ENCODE measurements around the gene ANKRD29. TPM values are rescaled to one million over a fixed set of nuclear protein-coding genes. Genes with fewer than 3 reads are reported as not detected.

The ANKRD29 gene
- total and polyA plus RNA-seq, 10 of the 15 experiments (the other 5 are each of a cell fraction or from before 2014, with no cell fraction given), result 0.53 to 9.2 (median 1.6) TPM

- intact Hi-C loops (cut with micrococcal nuclease; ENCODE audit: unreplicated experiment), result loop anchor here (10.0 kb wide), 1 partner anchor 202 kb away; no protein-coding TSS in a partner anchor
- Histone ChIP-seq H3K9me3 (replicated peaks; ENCODE audit: control insufficient read depth, insufficient read depth, low read length) (no peaks in the 10 kb centered on the region), H4K20me1 (ENCODE audit: control insufficient read depth, insufficient read depth) (no peaks in the 10 kb centered on the region), H3K4me3 (no peak overlapping the region), H3K27ac (ENCODE audit: control insufficient read depth, insufficient read depth) (no peak overlapping the region), H3K27me3 (replicated peaks in 1 of 2; ENCODE audit: control insufficient read depth in 2 of 2, insufficient read depth in 2 of 2, low read length in 1 of 2) (no peaks in the 10 kb centered on the region; a peak in 1 of 4 replicates), H2AFZ (ENCODE audit: control insufficient read depth, low read depth, low read length) (no peak overlapping the region), H3K9ac (ENCODE audit: control insufficient read depth, insufficient read depth, low read length) (no peak overlapping the region), H3K36me3 (ENCODE audit: control insufficient read depth in 2 of 2, insufficient read depth in 2 of 2, low read length in 1 of 2) (no peaks in the 10 kb centered on the region), H3K79me2 (ENCODE audit: control insufficient read depth, insufficient read depth, low read length) (no peaks in the 10 kb centered on the region), H3K4me1 (ENCODE audit: control insufficient read depth, insufficient read depth, low read length) (no peaks in the 10 kb centered on the region), H3K4me2 (ENCODE audit: control insufficient read depth, insufficient read depth) (no peak overlapping the region)
- in situ Hi-C loops (cut with MboI), result no loop called here
- no peak for TF ChIP-seq POLR2AphosphoS2 (IDR thresholded peaks at IDR 0.05; ENCODE audit: low read depth, low read length)
- no TSS peak for BruUV-seq (replicated peaks)
- RAD21 ChIA-PET (ENCODE audit: unreplicated experiment), result no interaction called here
- WGBS (ENCODE audit: insufficient coverage, insufficient replicate concordance, low lambda C conversion rate, missing lambda C conversion rate), result 0% methylated on average over 3 of the region's 3 CpGs
- SMC1A ChIA-PET (ENCODE audit: uncharacterized antibody, unreplicated experiment), result interaction anchor here (1.6 kb wide), 1 partner anchor 10 kb away, joined by 3 read pairs; no protein-coding TSS in a partner anchor
- FAIRE-seq, result no peak
- CTCF ChIA-PET, result no interaction called here
- POLR2A ChIA-PET, result no interaction called here
- ATAC-seq, result peak; percentile 33
- DNase-seq (ENCODE audit: low read depth, low spot score), result no peak
These were observed 49.7 kb upstream of the ANKRD29 start for GRCh38 chr18:23712445-23712844.

DNA sequence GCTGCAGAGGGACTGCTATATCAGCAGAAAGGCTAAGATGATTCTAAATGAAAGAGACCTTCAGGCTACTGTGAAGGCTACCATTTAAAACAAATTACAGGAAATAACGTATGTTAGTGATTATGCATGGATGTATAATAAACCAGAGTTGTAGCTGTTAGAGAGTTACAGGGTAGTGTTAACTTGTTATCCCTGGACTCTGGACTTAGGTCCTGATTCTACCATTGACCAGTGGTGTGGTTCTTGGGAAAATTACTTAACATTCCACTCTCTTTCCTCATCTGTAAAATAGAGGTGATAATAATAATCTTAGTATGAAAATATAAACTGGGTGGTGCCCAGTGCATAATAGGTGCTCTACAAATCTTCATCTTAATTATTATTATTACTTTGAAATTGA lies 48.7 kb upstream of the ANKRD29 start:
- CTCF ChIA-PET, result interaction anchor here (0.8 to 1.8 kb wide), 2 partner anchors 8 to 101 kb away, joined by 3 to 5 read pairs; no protein-coding TSS in a partner anchor
- ATAC-seq (no peak), FAIRE-seq (no peak), DNase-seq (ENCODE audit: low read depth, low spot score) (no peak)
- Histone ChIP-seq H3K4me2 (ENCODE audit: control insufficient read depth, insufficient read depth) (no peak overlapping the region), H3K4me3 (no peak overlapping the region), H3K4me1 (ENCODE audit: control insufficient read depth, insufficient read depth, low read length) (no peaks in the 10 kb centered on the region), H3K79me2 (ENCODE audit: control insufficient read depth, insufficient read depth, low read length) (no peaks in the 10 kb centered on the region), H3K27ac (ENCODE audit: control insufficient read depth, insufficient read depth) (no peak overlapping the region), H2AFZ (ENCODE audit: control insufficient read depth, low read depth, low read length) (no peak overlapping the region), H3K9me3 (replicated peaks; ENCODE audit: control insufficient read depth, insufficient read depth, low read length) (peaks cover 3% of the 10 kb centered on the region; the same call in 1 of the 3 replicates), H3K27me3 (replicated peaks in 1 of 2; ENCODE audit: control insufficient read depth in 2 of 2, insufficient read depth in 2 of 2, low read length in 1 of 2) (no peaks in the 10 kb centered on the region; a peak in 1 of 4 replicates), H3K9ac (ENCODE audit: control insufficient read depth, insufficient read depth, low read length) (no peak overlapping the region), H3K36me3 (ENCODE audit: control insufficient read depth in 2 of 2, insufficient read depth in 2 of 2, low read length in 1 of 2) (no peaks in the 10 kb centered on the region), H4K20me1 (ENCODE audit: control insufficient read depth, insufficient read depth) (no peaks in the 10 kb centered on the region)
- RAD21 ChIA-PET (ENCODE audit: unreplicated experiment), result interaction anchor here (1.2 kb wide), 2 partner anchors 9 to 89 kb away, joined by 3 to 4 read pairs; no protein-coding TSS in a partner anchor
- TF ChIP-seq LARP7 (IDR thresholded peaks at IDR 0.05) (no peak), IKZF1 (conservative IDR thresholded peaks at IDR 0.05) (no peak), SIN3A (IDR thresholded peaks at IDR 0.05; ENCODE audit: low read depth, low read length) (no peak), YBX1 (IDR thresholded peaks at IDR 0.05) (no peak), HDGF (IDR thresholded peaks at IDR 0.05) (no peak)
- WGBS (ENCODE audit: insufficient coverage, insufficient replicate concordance, low lambda C conversion rate, missing lambda C conversion rate), result 5% methylated on average over 1 of the region's 1 CpG
- POLR2A ChIA-PET, result no interaction called here
- SMC1A ChIA-PET (ENCODE audit: uncharacterized antibody, unreplicated experiment), result interaction anchor here (1.6 kb wide), 1 partner anchor 9 kb away, joined by 3 read pairs; no protein-coding TSS in a partner anchor
- in situ Hi-C loops (cut with MboI) (no loop called here), intact Hi-C loops (cut with micrococcal nuclease; ENCODE audit: unreplicated experiment) (loop anchor here (10.0 kb wide), 1 partner anchor 203 kb away; no protein-coding TSS in a partner anchor)
- BruUV-seq (replicated peaks), result no TSS peak
